ENCODE results near the gene SNX25.

DNA sequence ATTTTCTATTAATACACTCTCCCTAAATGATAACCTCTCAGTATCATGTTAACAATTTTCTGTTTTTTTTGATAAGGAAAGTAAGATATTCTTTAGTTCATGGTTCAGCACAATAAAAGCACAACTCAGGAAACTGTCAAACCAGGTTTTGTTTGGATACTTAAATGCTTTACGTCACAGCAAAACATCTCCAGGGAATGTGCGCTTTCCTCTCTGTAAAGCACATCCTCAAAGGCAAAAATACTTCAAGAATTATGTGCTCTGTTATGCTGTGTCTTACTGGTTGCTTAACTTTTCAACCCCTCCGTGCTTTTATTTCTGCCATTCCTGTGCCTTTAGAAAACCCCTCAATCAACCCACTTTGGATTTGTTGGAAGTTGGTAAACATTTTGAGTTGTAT is 27.8 kb downstream of the SNX25 start:
- TF ChIP-seq ARNT (IDR thresholded peaks at IDR 0.05) = no peak
- TF ChIP-seq SP1 (IDR thresholded peaks at IDR 0.05) = no peak
- TF ChIP-seq ELF4 (IDR thresholded peaks at IDR 0.05) = no peak
- no peak for TF ChIP-seq FOXK2 (IDR thresholded peaks at IDR 0.05)
- TF ChIP-seq L3MBTL2 (conservative IDR thresholded peaks at IDR 0.05) = no peak
- TF ChIP-seq, protein P1, sequence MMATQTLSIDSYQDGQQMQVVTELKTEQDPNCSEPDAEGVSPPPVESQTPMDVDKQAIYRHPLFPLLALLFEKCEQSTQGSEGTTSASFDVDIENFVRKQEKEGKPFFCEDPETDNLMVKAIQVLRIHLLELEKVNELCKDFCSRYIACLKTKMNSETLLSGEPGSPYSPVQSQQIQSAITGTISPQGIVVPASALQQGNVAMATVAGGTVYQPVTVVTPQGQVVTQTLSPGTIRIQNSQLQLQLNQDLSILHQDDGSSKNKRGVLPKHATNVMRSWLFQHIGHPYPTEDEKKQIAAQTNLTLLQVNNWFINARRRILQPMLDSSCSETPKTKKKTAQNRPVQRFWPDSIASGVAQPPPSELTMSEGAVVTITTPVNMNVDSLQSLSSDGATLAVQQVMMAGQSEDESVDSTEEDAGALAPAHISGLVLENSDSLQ (IDR thresholded peaks at IDR 0.05) = no peak
- no peak for TF ChIP-seq ZNF384 (IDR thresholded peaks at IDR 0.05)
- no peak for TF ChIP-seq TARDBP (IDR thresholded peaks at IDR 0.05)
- no peak for TF ChIP-seq BHLHE40 (IDR thresholded peaks at IDR 0.05; ENCODE audit: borderline replicate concordance)
- TF ChIP-seq FOXM1 (IDR thresholded peaks at IDR 0.05; ENCODE audit: borderline replicate concordance) = no peak

All from HEK293T (cell line).